Ovary (tissue), 3 donors: ENCODE measurements around the gene IRF4.

ENCODE experiments used
- CTCF ChIP-seq, 3 donors: fragments of 450-650 bp in 2 of 3; fragments of 200-600 bp in 1 of 3; IDR thresholded peaks; one replicate each; pipeline versions ENCODE4 v1.5.1 to v1.8.0; 2016 to 2022; ENCODE audit warnings: antibody characterized with exemption in 3 of 3, mild to moderate bottlenecking in 1 of 3
- EP300 ChIP-seq: sonication (generic); formaldehyde crosslinking; IDR thresholded peaks from one replicate; pipeline ENCODE4 v1.6.1; 2017; ENCODE audit warnings: antibody characterized with exemption
- POLR2A ChIP-seq: fragments of 450-650 bp; IDR thresholded peaks from one replicate; pipeline ENCODE4 v1.6.1; 2017; ENCODE audit warnings: antibody characterized with exemption, mild to moderate bottlenecking, moderate library complexity
- donor health status: DM: no; HTN: no; CAD: no.

DNA sequence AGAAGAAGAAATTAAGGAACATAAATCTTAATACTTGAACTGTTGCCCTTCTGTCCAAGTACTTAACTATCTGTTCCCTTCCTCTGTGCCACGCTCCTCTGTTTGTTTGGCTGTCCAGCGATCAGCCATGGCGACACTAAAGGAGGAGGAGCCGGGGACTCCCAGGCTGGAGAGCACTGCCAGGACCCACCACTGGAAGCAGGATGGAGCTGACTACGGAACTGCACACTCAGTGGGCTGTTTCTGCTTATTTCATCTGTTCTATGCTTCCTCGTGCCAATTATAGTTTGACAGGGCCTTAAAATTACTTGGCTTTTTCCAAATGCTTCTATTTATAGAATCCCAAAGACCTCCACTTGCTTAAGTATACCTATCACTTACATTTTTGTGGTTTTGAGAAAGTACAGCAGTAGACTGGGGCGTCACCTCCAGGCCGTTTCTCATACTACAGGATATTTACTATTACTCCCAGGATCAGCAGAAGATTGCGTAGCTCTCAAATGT is 17.1 kb downstream of the IRF4 start:
- TF ChIP-seq CTCF (IDR thresholded peaks at IDR 0.05) (no peak), POLR2A (no peak), EP300 (no peak)
